Panc1 (cell line): ENCODE measurements around the gene STMN1. TPM values are rescaled to one million over a fixed set of nuclear protein-coding genes. Genes with fewer than 3 reads are reported as not detected.

Source experiments
- ATAC-seq: fragments of 200-7000 bp; cut with Tn5 transposase; 2 replicates; pipeline ENCODE4 v1.9.1; 2020; ENCODE audit warnings: mild to moderate bottlenecking, moderate library complexity
- BruUV-seq: library from RNA; stranded (reverse); fragments of 400-500 nt; replicated peaks from 2 replicates; lab custom pipeline; 2021; lab: Mats Ljungman, UMichigan
- CTCF ChIA-PET: fragments of 300-600 bp; sonication (Branson Sonifier 250); formaldehyde crosslinking; loops from one replicate; lab custom pipeline; 2022; ENCODE audit warnings: antibody characterized with exemption; lab: Charles Lee
- POLR2A ChIA-PET: fragments of 300-600 bp; sonication (Branson Sonifier 250); formaldehyde crosslinking; loops from one replicate; lab custom pipeline; 2022; ENCODE audit warnings: antibody characterized with exemption; lab: Charles Lee
- DNase-seq: peaks from one replicate; pipeline ENCODE4 v3.0.0-alpha.2; 2010; ENCODE audit warnings: low read depth, low spot score
- H3K27ac ChIP-seq: 2 replicates; pipeline ENCODE4 v1.5.1; 2011; ENCODE audit warnings: mild to moderate bottlenecking, low read length, inconsistent platforms
- H3K27me3 ChIP-seq: fragments of 200-500 bp; sonication (Bioruptor generic); 2 replicates; pipeline ENCODE4 v1.6.0; 2014; ENCODE audit warnings: low read length, inconsistent platforms; ENCODE audit not compliant: control insufficient read depth, insufficient read depth
- H3K36me3 ChIP-seq: fragments of 200-500 bp; sonication (Bioruptor generic); 2 replicates; pipeline ENCODE4 v1.5.1; 2014; ENCODE audit warnings: inconsistent platforms, mild to moderate bottlenecking, low read length, moderate library complexity; ENCODE audit not compliant: control insufficient read depth, insufficient read depth
- H3K4me1 ChIP-seq: 2 replicates; pipeline ENCODE4 v1.5.1; 2011; ENCODE audit warnings: inconsistent platforms, mild to moderate bottlenecking, low read length, moderate library complexity; ENCODE audit not compliant: control insufficient read depth, insufficient read depth
- H3K4me3 ChIP-seq, 2 experiments: 2 replicates each; pipeline ENCODE4 v1.5.1; 2011 to 2012; ENCODE audit warnings: low read depth in 2 of 2, low read length in 2 of 2, mild to moderate bottlenecking in 2 of 2, inconsistent platforms in 1 of 2, moderate library complexity in 1 of 2
- H3K9me3 ChIP-seq: fragments of 200-500 bp; sonication (Bioruptor generic); 2 replicates; pipeline ENCODE4 v1.5.1; 2014; ENCODE audit warnings: low read depth, mild to moderate bottlenecking, inconsistent platforms, low read length, moderate library complexity; ENCODE audit not compliant: control insufficient read depth, insufficient read depth
- POLR2AphosphoS5 ChIP-seq: IDR thresholded peaks from 2 replicates; pipeline ENCODE4 v1.6.1; 2012; ENCODE audit warnings: mild to moderate bottlenecking, low read depth, low read length, moderate library complexity
- SIN3A ChIP-seq: IDR thresholded peaks from 2 replicates; pipeline ENCODE4 v1.6.1; 2012; ENCODE audit warnings: low read depth, mild to moderate bottlenecking, low read length, moderate library complexity, borderline replicate concordance; ENCODE audit not compliant: insufficient read depth
- TCF7L2 ChIP-seq: IDR thresholded peaks from 2 replicates; pipeline ENCODE4 v1.6.1; 2011; ENCODE audit warnings: mild to moderate bottlenecking, low read depth, low read length, inconsistent platforms
- in situ Hi-C: cut with HindIII; loops from 2 replicates; pipeline ENCODE4 v1.10.0; 2016; ENCODE audit warnings: low sequenced_read_pairs, low pct_unique_long_range_greater_than_20kb
- intact Hi-C: fragments of 100-400 bp; cut with micrococcal nuclease; formaldehyde crosslinking; loops from one replicate; pipeline ENCODE4 v1.10.0; 2022; ENCODE audit not compliant: unreplicated experiment
- total RNA-seq: library from RNA; stranded (reverse); gene quantifications from one replicate; pipeline ENCODE4 v1.2.1, GENCODE V29; 2021; ENCODE audit not compliant: unreplicated experiment
- TF ChIP-seq, protein P1 (sequence below): fragments of 450-650 bp; IDR thresholded peaks from 2 replicates; pipeline ENCODE4 v1.5.1; 2017; ENCODE audit warnings: mild to moderate bottlenecking
- TF ChIP-seq, protein P2 (sequence below), 2 experiments: IDR thresholded peaks; 2 replicates each; pipeline ENCODE4 v1.6.1; 2011 to 2012; ENCODE audit warnings: low read depth in 2 of 2, control low read depth in 1 of 2, low read length in 1 of 2, mild to moderate bottlenecking in 1 of 2, moderate library complexity in 1 of 2; ENCODE audit not compliant: insufficient read depth in 1 of 2

The STMN1 gene
- total RNA-seq, 1 experiment from 2014 or later, result 316 TPM

DNA sequence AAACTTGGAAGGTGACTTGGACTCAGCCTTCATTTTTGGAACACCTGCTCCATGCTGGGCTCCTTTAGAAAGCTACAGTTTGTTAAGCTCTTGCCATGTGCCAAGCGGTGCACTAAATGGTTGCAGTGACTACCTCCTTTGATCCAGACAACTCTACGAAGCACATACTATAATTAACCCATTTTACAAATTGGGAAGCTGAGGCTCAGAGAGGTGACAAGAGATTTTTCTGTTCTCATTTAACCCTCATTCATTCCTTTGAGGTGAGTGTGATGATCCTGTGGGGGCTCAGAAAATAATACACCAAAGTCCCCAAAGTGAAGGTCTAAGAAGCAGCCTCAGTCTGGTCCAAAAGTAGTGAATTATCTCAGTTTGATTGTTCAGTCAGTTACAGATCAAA, 29.1 kb downstream of the STMN1 start:
- DNase-seq (no peak), ATAC-seq (no peak)
- no peak for TF ChIP-seq TCF7L2
- TF ChIP-seq, protein P1, sequence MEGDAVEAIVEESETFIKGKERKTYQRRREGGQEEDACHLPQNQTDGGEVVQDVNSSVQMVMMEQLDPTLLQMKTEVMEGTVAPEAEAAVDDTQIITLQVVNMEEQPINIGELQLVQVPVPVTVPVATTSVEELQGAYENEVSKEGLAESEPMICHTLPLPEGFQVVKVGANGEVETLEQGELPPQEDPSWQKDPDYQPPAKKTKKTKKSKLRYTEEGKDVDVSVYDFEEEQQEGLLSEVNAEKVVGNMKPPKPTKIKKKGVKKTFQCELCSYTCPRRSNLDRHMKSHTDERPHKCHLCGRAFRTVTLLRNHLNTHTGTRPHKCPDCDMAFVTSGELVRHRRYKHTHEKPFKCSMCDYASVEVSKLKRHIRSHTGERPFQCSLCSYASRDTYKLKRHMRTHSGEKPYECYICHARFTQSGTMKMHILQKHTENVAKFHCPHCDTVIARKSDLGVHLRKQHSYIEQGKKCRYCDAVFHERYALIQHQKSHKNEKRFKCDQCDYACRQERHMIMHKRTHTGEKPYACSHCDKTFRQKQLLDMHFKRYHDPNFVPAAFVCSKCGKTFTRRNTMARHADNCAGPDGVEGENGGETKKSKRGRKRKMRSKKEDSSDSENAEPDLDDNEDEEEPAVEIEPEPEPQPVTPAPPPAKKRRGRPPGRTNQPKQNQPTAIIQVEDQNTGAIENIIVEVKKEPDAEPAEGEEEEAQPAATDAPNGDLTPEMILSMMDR, result no peak
- no peak for TF ChIP-seq SIN3A
- TF ChIP-seq, protein P2, sequence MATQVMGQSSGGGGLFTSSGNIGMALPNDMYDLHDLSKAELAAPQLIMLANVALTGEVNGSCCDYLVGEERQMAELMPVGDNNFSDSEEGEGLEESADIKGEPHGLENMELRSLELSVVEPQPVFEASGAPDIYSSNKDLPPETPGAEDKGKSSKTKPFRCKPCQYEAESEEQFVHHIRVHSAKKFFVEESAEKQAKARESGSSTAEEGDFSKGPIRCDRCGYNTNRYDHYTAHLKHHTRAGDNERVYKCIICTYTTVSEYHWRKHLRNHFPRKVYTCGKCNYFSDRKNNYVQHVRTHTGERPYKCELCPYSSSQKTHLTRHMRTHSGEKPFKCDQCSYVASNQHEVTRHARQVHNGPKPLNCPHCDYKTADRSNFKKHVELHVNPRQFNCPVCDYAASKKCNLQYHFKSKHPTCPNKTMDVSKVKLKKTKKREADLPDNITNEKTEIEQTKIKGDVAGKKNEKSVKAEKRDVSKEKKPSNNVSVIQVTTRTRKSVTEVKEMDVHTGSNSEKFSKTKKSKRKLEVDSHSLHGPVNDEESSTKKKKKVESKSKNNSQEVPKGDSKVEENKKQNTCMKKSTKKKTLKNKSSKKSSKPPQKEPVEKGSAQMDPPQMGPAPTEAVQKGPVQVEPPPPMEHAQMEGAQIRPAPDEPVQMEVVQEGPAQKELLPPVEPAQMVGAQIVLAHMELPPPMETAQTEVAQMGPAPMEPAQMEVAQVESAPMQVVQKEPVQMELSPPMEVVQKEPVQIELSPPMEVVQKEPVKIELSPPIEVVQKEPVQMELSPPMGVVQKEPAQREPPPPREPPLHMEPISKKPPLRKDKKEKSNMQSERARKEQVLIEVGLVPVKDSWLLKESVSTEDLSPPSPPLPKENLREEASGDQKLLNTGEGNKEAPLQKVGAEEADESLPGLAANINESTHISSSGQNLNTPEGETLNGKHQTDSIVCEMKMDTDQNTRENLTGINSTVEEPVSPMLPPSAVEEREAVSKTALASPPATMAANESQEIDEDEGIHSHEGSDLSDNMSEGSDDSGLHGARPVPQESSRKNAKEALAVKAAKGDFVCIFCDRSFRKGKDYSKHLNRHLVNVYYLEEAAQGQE (IDR thresholded peaks at IDR 0.05; ENCODE audit: insufficient read depth in 1 of 2, low read depth in 2 of 2, low read length in 1 of 2), result no peak
- TF ChIP-seq POLR2AphosphoS5, result no peak
- ChIA-PET POLR2A (no interaction called here), CTCF (no interaction called here)
- no peaks in the 10 kb centered on the region for H3K27me3 ChIP-seq
- no peaks in the 10 kb centered on the region for H3K9me3 ChIP-seq
- H3K36me3 ChIP-seq, result no peaks in the 10 kb centered on the region; the same call in 1 of the 2 replicates
- no TSS peak for BruUV-seq
- H3K4me1 ChIP-seq, result peaks cover 36% of the 10 kb centered on the region
- 0 out of 2 replicates have a peak overlapping the region, but pooled peaks have one; percentile 34 for H3K27ac ChIP-seq
- in situ Hi-C loops (no loop called here), intact Hi-C loops (no loop called here)
- no peak overlapping the region for H3K4me3 ChIP-seq

DNA sequence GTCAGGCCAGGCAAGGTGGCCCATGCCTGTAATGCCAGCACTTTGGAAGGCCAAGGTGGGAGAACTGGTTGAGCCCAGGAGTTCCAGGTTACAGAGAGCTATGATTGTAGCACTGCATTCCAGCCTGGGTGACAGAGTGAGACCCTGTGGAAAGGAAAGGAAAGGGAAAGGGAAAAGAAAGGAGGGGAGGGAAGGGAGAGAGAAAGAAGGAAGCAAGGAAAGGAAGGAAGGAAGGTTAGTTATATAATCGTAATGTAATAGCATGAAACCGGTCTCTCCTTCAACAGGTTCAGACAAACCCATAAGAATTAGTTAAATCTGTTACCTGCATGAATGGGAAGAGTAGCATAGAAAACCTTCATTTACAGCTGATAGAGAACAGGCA, 29.5 kb downstream of the STMN1 start:
- Histone ChIP-seq H3K27ac (peak overlapping the region; percentile 82), H3K4me3 (no peak overlapping the region), H3K9me3 (no peaks in the 10 kb centered on the region), H3K27me3 (no peaks in the 10 kb centered on the region), H3K36me3 (no peaks in the 10 kb centered on the region; the same call in 1 of the 2 replicates), H3K4me1 (peaks cover 40% of the 10 kb centered on the region)
- intact Hi-C loops (no loop called here), in situ Hi-C loops (no loop called here)
- TF ChIP-seq POLR2AphosphoS5 (no peak), TCF7L2 (no peak), SIN3A (no peak)
- TF ChIP-seq, protein P1, result no peak
- TF ChIP-seq, protein P2 (IDR thresholded peaks at IDR 0.05; ENCODE audit: insufficient read depth in 1 of 2, low read depth in 2 of 2, low read length in 1 of 2), result no peak
- BruUV-seq, result no TSS peak
- ChIA-PET POLR2A (no interaction called here), CTCF (no interaction called here)
- DNase-seq (no peak), ATAC-seq (no peak)
